ENCODE data around the gene WFDC5.
A peak's percentile ranks its signal among the peaks of the same experiment; 100 is the strongest.

Gene WFDC5

DNA sequence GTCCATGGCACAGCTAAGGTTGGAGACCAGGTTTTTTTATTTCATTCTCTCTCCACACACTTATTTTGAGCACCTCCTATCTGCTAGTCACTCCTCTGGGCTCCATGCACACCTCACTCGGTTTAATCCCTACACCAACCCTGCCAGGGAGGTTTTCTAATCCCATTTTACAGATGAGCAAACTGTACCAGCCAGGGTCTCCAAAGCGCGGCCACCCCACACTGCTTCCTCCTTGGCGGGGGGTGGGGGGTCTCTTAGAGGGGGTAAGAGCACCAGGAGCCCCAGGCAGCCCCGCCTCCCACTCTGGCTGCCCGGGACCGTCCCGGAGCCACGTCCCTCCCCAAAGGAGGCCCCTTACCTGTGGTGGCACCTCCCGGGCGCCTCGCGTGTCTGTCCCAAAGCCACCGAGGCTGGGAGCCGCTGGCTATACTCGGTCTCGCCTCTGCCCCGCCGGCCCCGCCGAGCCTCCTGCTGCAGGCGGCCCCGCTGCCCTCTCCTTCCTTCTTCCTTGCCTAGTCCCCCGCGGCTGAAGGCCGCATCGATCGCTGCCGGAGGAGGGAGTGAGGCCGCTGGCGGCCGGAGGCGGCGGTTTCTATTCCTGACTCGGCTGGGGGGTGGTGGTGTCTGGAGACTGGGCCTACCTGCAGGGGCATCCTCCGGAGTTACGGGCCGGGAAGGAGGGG lies 14.3 kb downstream of the WFDC5 start, which contains the start of gene KCNS1:
Gene KCNS1 (minus strand): TSS at position 565 of the 683 bp plus-strand sequence. CDS start 1,891 bp downstream, outside the sequence.
- Histone ChIP-seq H3K23ac (ENCODE audit: low read length in 2 of 2) (peak within 1 kb of the TSS in 1 of 2 experiments; percentile 32), H3K27me3 (ENCODE audit: control insufficient read depth in 1 of 2, insufficient read depth in 1 of 2, low read length in 2 of 2) (peaks cover 0 to 59% of the 10 kb centered on the region in 2 experiments), H3K27ac (ENCODE audit: low read length, poor library complexity, severe bottlenecking) (no peak within 1 kb of the TSS), H3K9ac (ENCODE audit: low read length) (no peak within 1 kb of the TSS), H3K18ac (ENCODE audit: low read depth in 1 of 2, low read length in 2 of 2) (peak within 1 kb of the TSS in 1 of 2 experiments; percentile 72), H2BK15ac (ENCODE audit: low read depth, poor library complexity, severe bottlenecking) (no peak within 1 kb of the TSS), H2BK120ac (ENCODE audit: low read depth, low read length) (no peak within 1 kb of the TSS), H3K79me1 (replicated peaks; ENCODE audit: low read length, poor library complexity, severe bottlenecking) (no peaks in the 10 kb centered on the region), H3K4me1 (ENCODE audit: control insufficient read depth, insufficient read depth, low read depth, low read length) (peaks cover 16% of the 10 kb centered on the region), H2BK12ac (ENCODE audit: low read length in 2 of 2) (no peak within 1 kb of the TSS), H3K4me3 (ENCODE audit: insufficient read depth in 1 of 2, low read depth in 1 of 2, low read length in 2 of 2) (peak within 1 kb of the TSS; percentile 39 to 49), H3K4ac (ENCODE audit: low read depth in 1 of 2, low read length in 2 of 2) (peak within 1 kb of the TSS in 1 of 2 experiments; percentile 8), H3K36me3 (ENCODE audit: control insufficient read depth in 1 of 2, insufficient read depth in 2 of 2, low read depth in 1 of 2, low read length in 2 of 2) (peaks cover 0 to 10% of the 10 kb centered on the region in 2 experiments), H3K14ac (ENCODE audit: low read length in 2 of 2) (peak within 1 kb of the TSS in 1 of 2 experiments; percentile 26), H2BK5ac (ENCODE audit: low read depth, low read length, poor library complexity, severe bottlenecking) (no peak within 1 kb of the TSS), H2AFZ (ENCODE audit: low read depth, low read length) (no peak within 1 kb of the TSS), H4K91ac (ENCODE audit: low read length) (no peak within 1 kb of the TSS), H3K4me2 (ENCODE audit: low read length, poor library complexity, severe bottlenecking) (peak within 1 kb of the TSS; percentile 68), H3K9me3 (ENCODE audit: control insufficient read depth, low read length) (no peaks in the 10 kb centered on the region), H2AK5ac (ENCODE audit: low read length, severe bottlenecking) (no peak within 1 kb of the TSS), H4K8ac (ENCODE audit: low read length) (peak within 1 kb of the TSS; percentile 56)
- WGBS = 7% methylated on average over 31 of the region's 38 CpGs
- peak; percentile 19 for DNase-seq

DNA sequence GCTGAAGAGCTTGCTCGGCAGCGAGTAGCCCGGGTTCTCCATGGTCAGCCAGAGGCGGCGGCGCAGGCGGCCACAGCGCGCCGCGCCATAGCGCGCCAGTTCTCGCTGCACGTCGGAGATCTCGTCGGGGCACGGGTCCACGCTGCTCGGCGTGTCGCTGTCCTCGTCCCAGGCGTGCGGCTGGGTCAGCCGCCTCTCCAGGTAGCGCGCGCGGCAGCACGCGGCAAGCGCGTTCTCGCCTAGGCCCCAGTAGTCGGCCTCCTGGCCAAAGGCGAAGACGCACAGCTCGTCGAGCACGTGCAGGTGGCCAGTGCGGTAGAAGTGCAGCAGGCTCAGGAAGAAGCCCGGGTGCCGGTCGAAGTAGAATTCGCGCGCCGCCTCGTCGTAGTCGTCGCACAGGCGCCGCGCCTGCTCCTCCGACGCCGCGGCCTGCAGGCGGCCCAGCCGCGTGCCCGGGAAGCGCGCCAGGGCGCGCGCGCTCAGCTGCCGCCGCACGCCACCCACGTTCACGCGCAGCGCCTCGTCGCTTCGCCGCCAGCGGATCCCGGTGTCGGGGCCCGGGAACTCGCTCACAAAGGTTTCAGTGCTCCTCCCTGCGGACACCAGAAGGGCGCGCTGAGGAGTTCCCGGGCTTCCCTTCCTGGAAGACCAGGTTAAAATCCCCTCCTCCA lies 16.7 kb downstream of the WFDC5 start:
- 76% methylated on average over 62 of the region's 91 CpGs for WGBS

DNA sequence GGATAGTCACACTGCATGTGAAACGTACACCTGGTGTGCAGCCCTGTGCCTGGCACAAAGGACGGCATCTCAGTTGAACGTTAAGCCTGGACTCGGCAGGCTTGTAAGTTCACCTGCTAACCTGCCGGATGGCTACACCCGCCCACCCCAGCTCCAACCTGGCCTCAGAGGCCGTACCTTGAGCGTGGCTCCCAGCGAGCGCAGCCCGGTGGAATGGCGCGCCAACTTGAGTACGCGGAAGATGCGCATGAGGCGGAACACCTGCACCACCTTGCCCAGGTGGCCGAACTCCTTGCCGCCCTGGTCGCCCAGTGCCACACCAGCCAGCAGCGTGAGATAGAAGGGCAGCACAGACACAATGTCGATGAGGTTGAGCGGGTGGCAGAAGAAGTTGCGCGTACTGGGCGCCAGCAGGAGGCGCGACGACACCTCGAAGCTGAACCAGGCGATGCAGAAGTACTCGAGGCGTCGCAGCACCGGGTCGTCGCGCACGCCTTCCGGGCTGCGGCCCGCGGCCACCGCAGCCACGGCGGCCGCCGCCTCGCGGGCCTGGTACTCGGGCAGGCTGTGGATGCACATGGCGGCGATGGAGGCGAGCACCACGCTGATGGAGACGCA lies 17.4 kb downstream of the WFDC5 start:
- peaks cover 0 to 10% of the 10 kb centered on the region in 2 experiments for H3K36me3 ChIP-seq (ENCODE audit: control insufficient read depth in 1 of 2, insufficient read depth in 2 of 2, low read depth in 1 of 2, low read length in 2 of 2)
- no peak overlapping the region for H4K91ac ChIP-seq (ENCODE audit: low read length)
- no peak overlapping the region for H2BK120ac ChIP-seq (ENCODE audit: low read depth, low read length)
- H3K23ac ChIP-seq (ENCODE audit: low read length in 2 of 2) = no peak overlapping the region
- H2BK15ac ChIP-seq (ENCODE audit: low read depth, poor library complexity, severe bottlenecking) = no peak overlapping the region
- H3K9me3 ChIP-seq (ENCODE audit: control insufficient read depth, low read length) = no peaks in the 10 kb centered on the region
- H3K4me3 ChIP-seq (ENCODE audit: insufficient read depth in 1 of 2, low read depth in 1 of 2, low read length in 2 of 2) = peak overlapping the region in 1 of 2 experiments; percentile 57
- no peak overlapping the region for H3K14ac ChIP-seq (ENCODE audit: low read length in 2 of 2)
- H3K79me1 ChIP-seq (replicated peaks; ENCODE audit: low read length, poor library complexity, severe bottlenecking) = no peaks in the 10 kb centered on the region
- H4K8ac ChIP-seq (ENCODE audit: low read length) = no peak overlapping the region
- H2AFZ ChIP-seq (ENCODE audit: low read depth, low read length) = no peak overlapping the region
- H2BK12ac ChIP-seq (ENCODE audit: low read length in 2 of 2) = peak overlapping the region in 1 of 2 experiments; percentile 43
- DNase-seq = no peak
- H3K4me1 ChIP-seq (ENCODE audit: control insufficient read depth, insufficient read depth, low read depth, low read length) = peaks cover 16% of the 10 kb centered on the region
- H3K27ac ChIP-seq (ENCODE audit: low read length, poor library complexity, severe bottlenecking) = no peak overlapping the region
- no peak overlapping the region for H2AK5ac ChIP-seq (ENCODE audit: low read length, severe bottlenecking)
- WGBS = 96% methylated on average over 56 of the region's 56 CpGs
- H3K4ac ChIP-seq (ENCODE audit: low read depth in 1 of 2, low read length in 2 of 2) = no peak overlapping the region
- no peak overlapping the region for H3K4me2 ChIP-seq (ENCODE audit: low read length, poor library complexity, severe bottlenecking)
- no peak overlapping the region for H2BK5ac ChIP-seq (ENCODE audit: low read depth, low read length, poor library complexity, severe bottlenecking)
- peaks cover 0 to 56% of the 10 kb centered on the region in 2 experiments for H3K27me3 ChIP-seq (ENCODE audit: control insufficient read depth in 1 of 2, insufficient read depth in 1 of 2, low read length in 2 of 2)
- H3K18ac ChIP-seq (ENCODE audit: low read depth in 1 of 2, low read length in 2 of 2) = no peak overlapping the region
- no peak overlapping the region for H3K9ac ChIP-seq (ENCODE audit: low read length)

More for the DNA sequence above, 16.7 kb downstream of the WFDC5 start:
- Histone ChIP-seq H3K18ac (ENCODE audit: low read depth in 1 of 2, low read length in 2 of 2) (no peak overlapping the region), H3K4ac (ENCODE audit: low read depth in 1 of 2, low read length in 2 of 2) (no peak overlapping the region), H3K27me3 (ENCODE audit: control insufficient read depth in 1 of 2, insufficient read depth in 1 of 2, low read length in 2 of 2) (peaks cover 0 to 59% of the 10 kb centered on the region in 2 experiments), H3K23ac (ENCODE audit: low read length in 2 of 2) (peak overlapping the region in 1 of 2 experiments; percentile 63), H3K9me3 (ENCODE audit: control insufficient read depth, low read length) (no peaks in the 10 kb centered on the region), H2BK15ac (ENCODE audit: low read depth, poor library complexity, severe bottlenecking) (no peak overlapping the region), H2BK5ac (ENCODE audit: low read depth, low read length, poor library complexity, severe bottlenecking) (no peak overlapping the region), H2AK5ac (ENCODE audit: low read length, severe bottlenecking) (no peak overlapping the region), H2BK120ac (ENCODE audit: low read depth, low read length) (no peak overlapping the region), H3K36me3 (ENCODE audit: control insufficient read depth in 1 of 2, insufficient read depth in 2 of 2, low read depth in 1 of 2, low read length in 2 of 2) (peaks cover 0 to 10% of the 10 kb centered on the region in 2 experiments), H2BK12ac (ENCODE audit: low read length in 2 of 2) (no peak overlapping the region), H3K4me3 (ENCODE audit: insufficient read depth in 1 of 2, low read depth in 1 of 2, low read length in 2 of 2) (peak overlapping the region in 1 of 2 experiments; percentile 57), H2AFZ (ENCODE audit: low read depth, low read length) (no peak overlapping the region), H3K4me1 (ENCODE audit: control insufficient read depth, insufficient read depth, low read depth, low read length) (peaks cover 16% of the 10 kb centered on the region), H4K91ac (ENCODE audit: low read length) (no peak overlapping the region), H3K27ac (ENCODE audit: low read length, poor library complexity, severe bottlenecking) (no peak overlapping the region), H3K14ac (ENCODE audit: low read length in 2 of 2) (no peak overlapping the region), H4K8ac (ENCODE audit: low read length) (no peak overlapping the region), H3K9ac (ENCODE audit: low read length) (no peak overlapping the region), H3K4me2 (ENCODE audit: low read length, poor library complexity, severe bottlenecking) (peak overlapping the region; percentile 4), H3K79me1 (replicated peaks; ENCODE audit: low read length, poor library complexity, severe bottlenecking) (no peaks in the 10 kb centered on the region)
- no peak for DNase-seq

DNA sequence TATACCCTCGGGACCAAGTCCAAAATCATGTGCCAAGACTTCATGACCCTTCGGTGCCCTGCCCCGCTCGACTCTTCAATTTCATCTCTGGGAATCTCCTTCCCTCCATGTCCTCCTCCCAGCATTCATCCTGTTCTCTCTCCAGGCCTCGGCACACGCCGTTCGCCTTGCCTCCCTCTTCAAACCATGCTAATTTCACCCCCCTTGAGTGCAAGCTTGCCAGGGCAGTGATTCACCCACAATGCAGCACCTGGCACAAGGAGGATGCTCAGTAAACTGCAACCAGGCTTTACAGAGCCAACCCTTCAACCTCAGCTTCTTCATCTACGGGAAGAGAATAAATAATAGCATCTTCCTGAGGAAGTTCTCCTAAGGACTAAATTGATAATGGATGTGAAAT lies 18.2 kb downstream of the WFDC5 start:
- WGBS = 91% methylated on average over 9 of the region's 9 CpGs
- no peak overlapping the region for H3K4ac ChIP-seq (ENCODE audit: low read depth in 1 of 2, low read length in 2 of 2)
- H3K36me3 ChIP-seq (ENCODE audit: control insufficient read depth in 1 of 2, insufficient read depth in 2 of 2, low read depth in 1 of 2, low read length in 2 of 2) = peaks cover 0 to 10% of the 10 kb centered on the region in 2 experiments
- no peak overlapping the region for H4K8ac ChIP-seq (ENCODE audit: low read length)
- H2BK120ac ChIP-seq (ENCODE audit: low read depth, low read length) = no peak overlapping the region
- no peak overlapping the region for H2BK12ac ChIP-seq (ENCODE audit: low read length in 2 of 2)
- H3K9ac ChIP-seq (ENCODE audit: low read length) = no peak overlapping the region
- peaks cover 0 to 56% of the 10 kb centered on the region in 2 experiments for H3K27me3 ChIP-seq (ENCODE audit: control insufficient read depth in 1 of 2, insufficient read depth in 1 of 2, low read length in 2 of 2)
- H3K4me3 ChIP-seq (ENCODE audit: insufficient read depth in 1 of 2, low read depth in 1 of 2, low read length in 2 of 2) = no peak overlapping the region
- H3K18ac ChIP-seq (ENCODE audit: low read depth in 1 of 2, low read length in 2 of 2) = no peak overlapping the region
- no peak overlapping the region for H2AFZ ChIP-seq (ENCODE audit: low read depth, low read length)
- H3K9me3 ChIP-seq (ENCODE audit: control insufficient read depth, low read length) = no peaks in the 10 kb centered on the region
- no peak for DNase-seq
- peaks cover 16% of the 10 kb centered on the region for H3K4me1 ChIP-seq (ENCODE audit: control insufficient read depth, insufficient read depth, low read depth, low read length)
- no peak overlapping the region for H3K27ac ChIP-seq (ENCODE audit: low read length, poor library complexity, severe bottlenecking)
- H4K91ac ChIP-seq (ENCODE audit: low read length) = no peak overlapping the region
- H3K23ac ChIP-seq (ENCODE audit: low read length in 2 of 2) = no peak overlapping the region
- H2AK5ac ChIP-seq (ENCODE audit: low read length, severe bottlenecking) = no peak overlapping the region
- H3K4me2 ChIP-seq (ENCODE audit: low read length, poor library complexity, severe bottlenecking) = no peak overlapping the region
- H3K14ac ChIP-seq (ENCODE audit: low read length in 2 of 2) = no peak overlapping the region
- H2BK5ac ChIP-seq (ENCODE audit: low read depth, low read length, poor library complexity, severe bottlenecking) = no peak overlapping the region
- H3K79me1 ChIP-seq (replicated peaks; ENCODE audit: low read length, poor library complexity, severe bottlenecking) = no peaks in the 10 kb centered on the region
- H2BK15ac ChIP-seq (ENCODE audit: low read depth, poor library complexity, severe bottlenecking) = no peak overlapping the region

Data from mesenchymal stem cell (in vitro differentiated cells and primary cell).